Endodermal cell (in vitro differentiated cells): ENCODE data around the gene PCDHA2. TPM values are rescaled to one million over a fixed set of nuclear protein-coding genes. Genes with fewer than 3 reads are reported as not detected.
"Not testable (repeated sequence)": the region's sequence is repeated elsewhere in the genome, so short reads cannot be mapped to it uniquely, and the experiment has no call there.

Experiments
- DNase-seq: peaks from one replicate; pipeline ENCODE4 v3.0.0-alpha.2; 2017
- H3K27ac ChIP-seq: 2 replicates; pipeline ENCODE4 v1.5.1; 2013; ENCODE audit warnings: mild to moderate bottlenecking, low read depth, low read length, moderate library complexity
- H3K27me3 ChIP-seq: 2 replicates; pipeline ENCODE4 v1.6.1; 2013; ENCODE audit warnings: mild to moderate bottlenecking, low read length, moderate library complexity; ENCODE audit not compliant: insufficient read depth, control insufficient read depth, poor library complexity, severe bottlenecking
- H3K36me3 ChIP-seq: 2 replicates; pipeline ENCODE4 v1.7.0; 2013; ENCODE audit warnings: mild to moderate bottlenecking, low read length, moderate library complexity; ENCODE audit not compliant: control insufficient read depth, insufficient read depth
- H3K4me1 ChIP-seq: one replicate; pipeline ENCODE4 v1.7.0; 2013; ENCODE audit warnings: low read length; ENCODE audit not compliant: control insufficient read depth, insufficient read depth
- H3K4me3 ChIP-seq: 2 replicates; pipeline ENCODE4 v1.5.1; 2013; ENCODE audit warnings: mild to moderate bottlenecking, low read length, moderate library complexity
- H3K9ac ChIP-seq: 2 replicates; pipeline ENCODE4 v1.6.1; 2013; ENCODE audit warnings: mild to moderate bottlenecking, low read length, moderate library complexity; ENCODE audit not compliant: poor library complexity, severe bottlenecking; ENCODE audit errors: extremely low read depth
- H3K9me3 ChIP-seq: 2 replicates; pipeline ENCODE4 v1.6.1; 2013; ENCODE audit warnings: mild to moderate bottlenecking, low read length, moderate library complexity; ENCODE audit not compliant: control insufficient read depth
- H3K27ac Mint-ChIP-seq: 2 replicates; pipeline ENCODE4 v1.8.0; 2020; ENCODE audit warnings: mixed read lengths
- H3K27me3 Mint-ChIP-seq: 2 replicates; pipeline ENCODE4 v1.8.0; 2021; ENCODE audit warnings: mild to moderate bottlenecking, mixed read lengths; ENCODE audit not compliant: insufficient read depth
- H3K36me3 Mint-ChIP-seq: 2 replicates; pipeline ENCODE4 v1.8.0; 2020; ENCODE audit warnings: low read depth, mixed read lengths
- H3K4me1 Mint-ChIP-seq: 2 replicates; pipeline ENCODE4 v1.8.0; 2020; ENCODE audit warnings: mixed read lengths
- H3K4me3 Mint-ChIP-seq: 2 replicates; pipeline ENCODE4 v1.8.0; 2020; ENCODE audit warnings: mild to moderate bottlenecking, moderate library complexity, mixed read lengths
- H3K9me3 Mint-ChIP-seq: 2 replicates; pipeline ENCODE4 v1.8.0; 2020; ENCODE audit warnings: mild to moderate bottlenecking, mixed read lengths
- CTCF ChIP-seq: fragments of 200-600 bp; sonication (generic); conservative IDR thresholded peaks from 2 replicates; pipeline ENCODE4 v1.5.0; 2021; ENCODE audit warnings: antibody characterized with exemption, mild to moderate bottlenecking
- WGBS, 2 experiments: methylation state at CpG; one replicate each; pipeline versions ENCODE4 v1.1.5 to v1.1.7; 2013; ENCODE audit warnings: missing lambda C conversion rate in 2 of 2, mixed read lengths in 1 of 2; ENCODE audit not compliant: insufficient coverage in 1 of 2, insufficient read length in 1 of 2; 5-methylcytosine and 5-hydroxymethylcytosine counted together
- total RNA-seq, 2 donors: library from RNA; stranded (reverse); fragmentation: NEBNext Ultra II Directional in 1 of 2; extraction: Animal tissue kit (Norgen Biotek cat#: 25700) in 1 of 2; gene quantifications; 2 replicates in 1 of 2; 3 replicates in 1 of 2; pipeline ENCODE4 v1.2.1, GENCODE V29; 2021

PCDHA2 gene
- total RNA-seq, 2 donors from 2014 or later = 1.4 to 2.3 TPM

GRCh38 chr5:140767444-140767843 is 27.2 kb upstream of the PCDHA2 start:
- Histone ChIP-seq H3K9me3 (peaks cover 94% of the 10 kb centered on the region), H3K36me3 (no peaks in the 10 kb centered on the region), H3K9ac (no peak overlapping the region), H3K4me3 (peak overlapping the region; percentile 9), H3K27me3 (no peaks in the 10 kb centered on the region), H3K27ac (no peak overlapping the region), H3K4me1 (no peaks in the 10 kb centered on the region)
- no peak overlapping the region for H3K4me3 Mint-ChIP-seq
- no peak for TF ChIP-seq CTCF
- H3K27ac Mint-ChIP-seq = no peak overlapping the region
- peaks cover 86% of the 10 kb centered on the region for H3K9me3 Mint-ChIP-seq
- no peak for DNase-seq
- H3K4me1 Mint-ChIP-seq = no peaks in the 10 kb centered on the region
- H3K27me3 Mint-ChIP-seq = peaks cover 1% of the 10 kb centered on the region
- 80 to 84% methylated on average over 1 to 2 of the region's 4 CpGs for WGBS, 2 experiments
- H3K36me3 Mint-ChIP-seq = peaks cover 1% of the 10 kb centered on the region

- H3K9ac ChIP-seq = no peak overlapping the region
- H3K4me3 Mint-ChIP-seq = no peak overlapping the region
- no peak overlapping the region for H3K27ac ChIP-seq
- DNase-seq = no peak
- H3K27me3 ChIP-seq = no peaks in the 10 kb centered on the region
- H3K36me3 Mint-ChIP-seq = no peaks in the 10 kb centered on the region
- H3K27ac Mint-ChIP-seq = no peak overlapping the region
- H3K4me1 ChIP-seq = no peaks in the 10 kb centered on the region
- peaks cover 49% of the 10 kb centered on the region for H3K9me3 ChIP-seq
- TF ChIP-seq CTCF = no peak
- peaks cover 5% of the 10 kb centered on the region for H3K27me3 Mint-ChIP-seq
- H3K9me3 Mint-ChIP-seq = peaks cover 78% of the 10 kb centered on the region
- no peaks in the 10 kb centered on the region for H3K4me1 Mint-ChIP-seq
- H3K36me3 ChIP-seq = no peaks in the 10 kb centered on the region
- WGBS, 2 experiments = no CpG with 5 or more reads among the region's 1 CpG
- no peak overlapping the region for H3K4me3 ChIP-seq
Measured at GRCh38 chr5:140780512-140780911, 14.1 kb upstream of the PCDHA2 start.

GRCh38 chr5:140785905-140786686 is 8.6 kb upstream of the PCDHA2 start, which contains the start of gene PCDHA1:
PCDHA1 (plus strand) TSS chr5:140786140.
- Mint-ChIP-seq H3K36me3 (no peaks in the 10 kb centered on the region), H3K27me3 (peaks cover 14% of the 10 kb centered on the region), H3K9me3 (peaks cover 68% of the 10 kb centered on the region), H3K4me3 (peak within 1 kb of the TSS; percentile 48), H3K4me1 (no peaks in the 10 kb centered on the region), H3K27ac (peak within 1 kb of the TSS; percentile 17)
- peak; percentile 72 for TF ChIP-seq CTCF
- H3K9me3 ChIP-seq = peaks cover 21% of the 10 kb centered on the region
- H3K4me1 ChIP-seq = no peaks in the 10 kb centered on the region
- H3K9ac ChIP-seq = no peak within 1 kb of the TSS
- no peaks in the 10 kb centered on the region for H3K36me3 ChIP-seq
- no peaks in the 10 kb centered on the region for H3K27me3 ChIP-seq
- 87 to 89% methylated on average over 26 to 29 of the region's 29 CpGs for WGBS, 2 experiments
- DNase-seq = no peak
- H3K27ac ChIP-seq = no peak within 1 kb of the TSS
- no peak within 1 kb of the TSS for H3K4me3 ChIP-seq

- H3K9me3 Mint-ChIP-seq = peaks cover 59% of the 10 kb centered on the region
- H3K27ac ChIP-seq, H3K4me1 Mint-ChIP-seq, H3K27me3 ChIP-seq, H3K4me3 Mint-ChIP-seq, H3K27ac Mint-ChIP-seq, DNase-seq, H3K4me1 ChIP-seq, H3K36me3 ChIP-seq, H3K36me3 Mint-ChIP-seq, H3K4me3 ChIP-seq, H3K9ac ChIP-seq: not testable (repeated sequence)
- H3K27me3 Mint-ChIP-seq = peaks cover 14% of the 10 kb centered on the region
- peaks cover 13% of the 10 kb centered on the region for H3K9me3 ChIP-seq
- 96 to 98% methylated on average over 25 to 44 of the region's 44 CpGs for WGBS, 2 experiments
Measured at GRCh38 chr5:140787422-140787821, 7.2 kb upstream of the PCDHA2 start.

- H3K27ac ChIP-seq, H3K4me1 Mint-ChIP-seq, H3K4me3 ChIP-seq, H3K4me3 Mint-ChIP-seq, H3K36me3 Mint-ChIP-seq, H3K9ac ChIP-seq, H3K27me3 ChIP-seq, H3K4me1 ChIP-seq, H3K36me3 ChIP-seq, DNase-seq, H3K9me3 ChIP-seq, H3K27ac Mint-ChIP-seq: not testable (repeated sequence)
- 95 to 97% methylated on average over 60 to 70 of the region's 70 CpGs for WGBS, 2 experiments
- peaks cover 14% of the 10 kb centered on the region for H3K27me3 Mint-ChIP-seq
- peaks cover 54% of the 10 kb centered on the region for H3K9me3 Mint-ChIP-seq
Measured at GRCh38 chr5:140787849-140788504, 6.7 kb upstream of the PCDHA2 start.
